Activated naive CD8-positive, alpha-beta T cell treated with anti-CD3 and anti-CD28 coated beads, Interleukin-2, amount 50 U/mL, for 16 hours (primary cell): ENCODE measurements around the gene ZNF43.
A peak's percentile ranks its signal among the peaks of the same experiment; 100 is the strongest.
"Not testable (repeated sequence)": the region's sequence is repeated elsewhere in the genome, so short reads cannot be mapped to it uniquely, and the experiment has no call there.

Experiments used
- DNase-seq: peaks from one replicate; pipeline ENCODE4 v3.0.0-alpha.2; 2020; ENCODE audit warnings: low read depth, low spot score

The ZNF43 gene

GRCh38 chr19:21835810-21836444, at the start of gene ZNF43:
Gene ZNF43 (minus strand): TSS chr19:21836182. CDS start chr19:21836038, 144 bp downstream.
- DNase-seq: peak; percentile 86

- not testable (repeated sequence) for DNase-seq
Observed at GRCh38 chr19:21885516-21885915, 49.5 kb upstream of the ZNF43 start.

- DNase-seq: not testable (repeated sequence)
Observed at GRCh38 chr19:21884786-21885185, 48.8 kb upstream of the ZNF43 start.

GRCh38 chr19:21883516-21883915, 47.5 kb upstream of the ZNF43 start:
- no peak for DNase-seq

- not testable (repeated sequence) for DNase-seq
Observed at GRCh38 chr19:21880761-21881160, 44.8 kb upstream of the ZNF43 start.

GRCh38 chr19:21878646-21879045, 42.7 kb upstream of the ZNF43 start:
- DNase-seq: no peak

- no peak for DNase-seq
Observed at GRCh38 chr19:21877976-21878375, 42.0 kb upstream of the ZNF43 start.

GRCh38 chr19:21876608-21877007, 40.6 kb upstream of the ZNF43 start:
- DNase-seq: not testable (repeated sequence)

- no peak for DNase-seq
Observed at GRCh38 chr19:21856773-21857514, 21.0 kb upstream of the ZNF43 start.

- peak; percentile 82 for DNase-seq
Observed at GRCh38 chr19:21851596-21852345, 15.8 kb upstream of the ZNF43 start.

- no peak for DNase-seq
Observed at GRCh38 chr19:21850656-21851255, 14.8 kb upstream of the ZNF43 start.

- DNase-seq: no peak
Observed at GRCh38 chr19:21848706-21849105, 12.7 kb upstream of the ZNF43 start.

- no peak for DNase-seq
Observed at GRCh38 chr19:21843081-21843480, 7.1 kb upstream of the ZNF43 start.

GRCh38 chr19:21841488-21842097, 5.6 kb upstream of the ZNF43 start:
- no peak for DNase-seq

GRCh38 chr19:21841081-21841480, 5.1 kb upstream of the ZNF43 start:
- no peak for DNase-seq

GRCh38 chr19:21839976-21840375, 4.0 kb upstream of the ZNF43 start:
- DNase-seq: no peak

- DNase-seq: no peak
Observed at GRCh38 chr19:21838646-21839045, 2.7 kb upstream of the ZNF43 start.

- no peak for DNase-seq
Observed at GRCh38 chr19:21835429-21835809, 563 bp downstream of the ZNF43 start.

GRCh38 chr19:21833733-21834132, 2.2 kb downstream of the ZNF43 start:
- no peak for DNase-seq

GRCh38 chr19:21824679-21825078, 11.3 kb downstream of the ZNF43 start:
- no peak for DNase-seq

GRCh38 chr19:21823224-21823623, 12.8 kb downstream of the ZNF43 start:
- DNase-seq: no peak

GRCh38 chr19:21812448-21812847, 23.5 kb downstream of the ZNF43 start:
- no peak for DNase-seq
